ENCODE data around the gene GCN1.

- TF ChIP-seq, protein P1, sequence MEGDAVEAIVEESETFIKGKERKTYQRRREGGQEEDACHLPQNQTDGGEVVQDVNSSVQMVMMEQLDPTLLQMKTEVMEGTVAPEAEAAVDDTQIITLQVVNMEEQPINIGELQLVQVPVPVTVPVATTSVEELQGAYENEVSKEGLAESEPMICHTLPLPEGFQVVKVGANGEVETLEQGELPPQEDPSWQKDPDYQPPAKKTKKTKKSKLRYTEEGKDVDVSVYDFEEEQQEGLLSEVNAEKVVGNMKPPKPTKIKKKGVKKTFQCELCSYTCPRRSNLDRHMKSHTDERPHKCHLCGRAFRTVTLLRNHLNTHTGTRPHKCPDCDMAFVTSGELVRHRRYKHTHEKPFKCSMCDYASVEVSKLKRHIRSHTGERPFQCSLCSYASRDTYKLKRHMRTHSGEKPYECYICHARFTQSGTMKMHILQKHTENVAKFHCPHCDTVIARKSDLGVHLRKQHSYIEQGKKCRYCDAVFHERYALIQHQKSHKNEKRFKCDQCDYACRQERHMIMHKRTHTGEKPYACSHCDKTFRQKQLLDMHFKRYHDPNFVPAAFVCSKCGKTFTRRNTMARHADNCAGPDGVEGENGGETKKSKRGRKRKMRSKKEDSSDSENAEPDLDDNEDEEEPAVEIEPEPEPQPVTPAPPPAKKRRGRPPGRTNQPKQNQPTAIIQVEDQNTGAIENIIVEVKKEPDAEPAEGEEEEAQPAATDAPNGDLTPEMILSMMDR (IDR thresholded peaks at IDR 0.05): no peak
- TF ChIP-seq POLR2AphosphoS5 (IDR thresholded peaks at IDR 0.05): no peak
- TF ChIP-seq POLR2A (IDR thresholded peaks at IDR 0.05): no peak
- TF ChIP-seq EP300 (IDR thresholded peaks at IDR 0.05): no peak
Measured at GRCh38 chr12:120215357-120215735, 20.8 kb upstream of the GCN1 start.
